Umbilical cord (tissue), 2 donors: ENCODE measurements around the gene SIGLEC11. TPM values are rescaled to one million over a fixed set of nuclear protein-coding genes. Genes with fewer than 3 reads are reported as not detected.
"Not testable (repeated sequence)": the region's sequence is repeated elsewhere in the genome, so short reads cannot be mapped to it uniquely, and the experiment has no call there.

ENCODE experiments used
- DNase-seq: peaks from one replicate; pipeline ENCODE4 v3.0.0-alpha.2; 2015; ENCODE audit warnings: low spot score
- total RNA-seq: library from RNA; depleted of rRNA; stranded (reverse); fragments of >200 nt; gene quantifications from one replicate; pipeline ENCODE4 v1.2.3, GENCODE V29; 2014; ENCODE audit warnings: low replicate concordance; ENCODE audit not compliant: insufficient read depth

The SIGLEC11 gene
- total RNA-seq, 1 donor from 2014 or later = 0.72 TPM

DNA sequence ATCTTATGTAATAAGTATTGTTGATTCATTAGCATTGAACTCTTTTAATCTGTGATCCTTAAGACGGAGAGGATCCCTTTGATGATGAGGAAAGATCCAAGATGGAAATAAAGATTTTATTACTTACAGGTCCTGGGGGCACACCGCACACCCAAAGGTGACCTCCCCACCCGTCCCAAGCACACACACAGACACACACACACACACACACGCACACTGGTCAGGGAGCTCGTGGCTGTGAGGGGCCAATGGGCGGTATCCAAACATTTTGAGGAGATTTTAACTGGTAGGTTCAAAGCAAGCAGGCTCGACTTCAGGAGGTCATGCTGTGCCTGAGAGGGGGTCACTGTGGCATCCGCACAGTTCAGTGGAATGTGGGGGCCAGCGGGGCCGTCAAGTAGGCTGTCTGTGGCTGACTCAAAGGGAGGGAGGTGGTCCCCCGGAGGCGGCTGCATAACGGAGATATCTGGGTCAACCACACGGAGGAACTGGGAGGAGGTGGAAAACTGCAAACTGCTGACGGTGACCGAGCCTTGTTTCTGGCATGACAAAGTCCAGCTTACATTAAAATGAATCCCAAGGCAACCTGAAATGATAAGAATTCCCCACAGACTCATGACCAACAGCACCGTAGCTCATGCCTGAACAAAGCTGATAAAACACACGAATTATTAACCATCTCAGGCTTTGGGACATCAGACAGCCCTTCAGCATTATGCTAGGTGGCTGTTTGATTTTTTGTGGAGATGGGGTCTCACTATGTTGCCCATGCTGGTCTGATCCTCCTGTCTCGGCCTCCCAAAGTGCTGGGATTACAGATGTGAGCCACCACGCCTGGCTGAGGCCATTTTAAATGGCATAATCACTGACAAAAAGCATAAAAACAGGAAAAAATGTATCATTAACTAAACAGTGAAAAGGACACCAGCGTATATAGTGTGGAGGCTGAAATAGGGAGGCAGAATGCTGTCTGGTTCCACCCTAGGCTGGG is 20.9 kb upstream of the SIGLEC11 start:
- no peak for DNase-seq

DNA sequence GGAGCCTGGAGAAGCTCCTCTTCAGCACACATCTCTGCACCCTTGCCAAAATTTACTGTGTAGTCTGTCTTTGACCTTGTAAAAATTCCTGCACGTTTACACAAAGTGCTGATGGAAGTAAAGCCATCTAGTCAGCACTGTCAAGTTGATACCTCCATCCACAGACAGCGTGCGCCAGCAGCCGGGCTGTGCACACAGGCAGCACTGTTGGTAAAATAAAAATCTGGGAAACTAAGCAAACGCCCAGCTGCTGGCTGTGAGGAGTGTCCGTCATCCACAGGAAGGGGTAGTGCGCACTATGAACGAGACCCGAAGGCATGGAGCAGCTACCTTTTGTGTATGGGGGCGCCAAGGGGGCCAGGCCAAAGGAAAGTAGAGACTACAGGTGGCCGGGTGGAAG is 17.4 kb upstream of the SIGLEC11 start:
- no peak for DNase-seq

GRCh38 chr19:49977881-49978280 is 16.9 kb upstream of the SIGLEC11 start:
- DNase-seq = no peak

DNA sequence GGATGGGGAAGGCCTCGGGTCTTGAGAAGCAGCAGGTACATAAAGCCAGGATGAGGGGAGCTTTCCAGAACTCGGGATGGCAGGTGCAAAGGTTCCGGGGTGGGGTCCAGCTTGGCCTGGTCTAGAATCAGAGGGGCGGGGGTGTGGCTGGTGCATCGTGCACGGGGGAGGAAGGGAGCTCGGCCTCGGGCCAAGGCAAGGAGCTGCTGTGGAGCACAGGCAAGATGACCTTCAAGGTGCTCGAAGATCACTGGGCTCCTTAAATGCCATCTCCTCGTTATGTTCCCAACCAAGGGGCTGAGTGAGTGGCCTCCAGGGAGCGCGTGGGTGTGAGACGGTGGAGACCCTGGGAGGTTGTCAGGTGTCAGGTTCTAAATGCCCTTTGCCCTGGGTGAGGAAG is 16.1 kb upstream of the SIGLEC11 start:
- DNase-seq = no peak

GRCh38 chr19:49976496-49976895 is 15.5 kb upstream of the SIGLEC11 start:
- no peak for DNase-seq

GRCh38 chr19:49975051-49975450 is 14.1 kb upstream of the SIGLEC11 start:
- DNase-seq = no peak

- DNase-seq = no peak
These were observed 13.0 kb upstream of the SIGLEC11 start for GRCh38 chr19:49973987-49974386.

DNA sequence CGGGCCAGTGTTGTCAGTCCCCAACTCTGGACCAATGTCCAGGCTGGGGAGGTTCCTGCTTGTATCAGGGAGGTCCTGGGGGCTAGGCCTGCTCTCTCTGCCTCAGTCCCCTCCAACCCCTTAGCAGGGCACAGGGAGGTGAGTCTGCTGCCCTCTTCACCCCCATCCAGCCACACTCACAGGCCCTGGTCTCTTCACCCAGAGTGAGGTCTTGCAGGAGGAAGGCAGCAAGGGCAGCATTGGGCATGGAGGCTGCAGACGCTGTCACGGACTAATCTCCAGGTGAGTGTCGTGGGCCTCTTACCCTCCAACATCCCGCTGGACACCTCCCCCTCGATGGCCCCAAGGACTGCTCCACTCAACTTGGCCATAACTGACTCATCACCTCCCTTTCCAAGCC is 11.9 kb upstream of the SIGLEC11 start:
- DNase-seq = no peak

- no peak for DNase-seq
These were observed 11.0 kb upstream of the SIGLEC11 start for GRCh38 chr19:49971991-49972411.

GRCh38 chr19:49969355-49969754 is 8.4 kb upstream of the SIGLEC11 start:
- not testable (repeated sequence) for DNase-seq

GRCh38 chr19:49968279-49968922 is 7.4 kb upstream of the SIGLEC11 start:
- DNase-seq = no peak

DNA sequence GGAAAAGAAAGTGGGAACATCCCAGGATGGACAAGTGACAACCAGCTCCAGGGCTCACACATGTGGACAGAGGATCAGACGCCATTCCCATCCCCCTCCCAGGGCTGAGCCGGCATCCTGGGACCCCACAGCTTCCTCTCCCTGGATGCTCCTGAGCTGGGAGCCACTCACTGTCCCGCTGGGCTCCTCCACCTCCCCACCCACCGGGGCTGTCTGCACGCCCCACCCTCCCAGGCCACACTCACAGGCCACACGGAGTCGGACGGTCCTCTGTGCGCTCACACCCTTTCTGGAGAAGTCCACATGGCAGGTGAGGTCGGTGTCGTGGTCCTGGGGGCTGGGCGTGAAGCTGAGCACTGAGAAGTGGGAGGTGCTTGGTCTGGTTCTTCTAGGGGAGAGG is 1.1 kb downstream of the SIGLEC11 start:
- DNase-seq = not testable (repeated sequence)

GRCh38 chr19:49958596-49958995 is 2.4 kb downstream of the SIGLEC11 start:
- not testable (repeated sequence) for DNase-seq

DNA sequence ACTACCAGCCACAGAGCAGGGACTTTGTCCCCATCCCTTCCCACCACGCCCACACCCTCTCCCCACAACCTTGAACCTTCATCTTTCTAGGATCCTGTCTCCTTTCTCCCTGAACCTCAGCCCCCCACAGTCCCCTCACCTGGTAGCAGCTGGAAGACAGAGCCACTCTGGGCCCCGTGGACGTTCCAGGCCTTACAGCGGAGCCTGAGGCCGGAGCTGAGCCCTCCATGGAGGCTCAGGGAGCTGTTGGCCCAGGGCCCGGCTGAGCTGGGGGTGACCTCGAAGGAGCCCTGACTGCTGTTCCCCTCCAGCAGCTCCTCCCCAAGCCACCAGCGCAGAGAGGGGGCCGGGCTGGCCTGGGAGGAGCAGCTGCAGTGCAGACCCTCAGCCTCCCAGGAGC is 2.8 kb downstream of the SIGLEC11 start:
- not testable (repeated sequence) for DNase-seq

DNA sequence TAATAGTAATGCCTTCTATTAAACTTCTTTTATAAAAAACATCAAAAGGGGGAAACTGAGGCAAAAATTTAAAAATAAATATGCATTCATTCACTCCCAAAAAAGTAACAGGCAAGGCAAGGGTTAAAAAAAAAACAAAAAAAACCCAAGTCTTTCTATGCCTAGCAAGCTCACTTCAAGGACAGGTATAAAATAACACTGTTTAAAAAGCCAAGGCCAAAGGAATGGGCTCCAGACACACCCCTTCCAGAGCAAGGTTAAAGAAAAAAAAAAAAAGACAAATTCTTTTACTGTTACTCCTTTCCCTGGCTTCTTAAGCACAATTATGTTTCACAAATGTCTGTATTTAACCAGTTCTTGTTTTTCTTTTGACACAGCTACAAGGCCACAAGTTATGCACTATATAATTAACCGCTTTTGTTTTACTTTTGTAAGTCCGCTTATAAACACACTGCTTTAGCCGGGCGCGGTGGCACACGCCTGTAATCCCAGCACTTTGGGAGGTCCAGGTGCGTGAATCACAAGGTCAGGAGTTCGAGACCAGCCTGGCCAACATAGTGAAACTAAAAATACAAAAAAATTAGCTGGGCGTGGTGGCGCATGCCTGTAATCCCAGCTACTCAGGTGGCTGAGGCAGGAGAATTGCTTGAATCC is 3.6 kb downstream of the SIGLEC11 start:
- DNase-seq = no peak

DNA sequence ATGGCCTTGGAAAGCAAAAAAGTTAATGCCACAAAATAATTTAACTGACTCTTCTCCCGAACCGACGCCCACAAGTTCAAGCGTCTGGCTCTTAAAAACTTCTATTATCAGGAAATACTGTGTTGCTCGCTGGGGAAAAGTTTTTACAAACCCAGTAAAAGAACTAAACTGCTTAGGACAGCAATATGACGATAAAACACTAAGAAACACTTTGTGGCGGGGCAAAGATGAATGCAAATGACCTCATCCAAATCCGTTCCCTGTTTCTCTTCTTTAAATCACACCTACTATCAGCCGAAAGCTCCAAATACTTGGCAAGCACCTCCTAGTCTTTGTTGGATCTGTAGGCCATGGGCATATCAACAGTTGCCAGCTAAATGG is 4.9 kb downstream of the SIGLEC11 start:
- no peak for DNase-seq

- no peak for DNase-seq
These were observed 6.0 kb downstream of the SIGLEC11 start for GRCh38 chr19:49954933-49955332.

DNA sequence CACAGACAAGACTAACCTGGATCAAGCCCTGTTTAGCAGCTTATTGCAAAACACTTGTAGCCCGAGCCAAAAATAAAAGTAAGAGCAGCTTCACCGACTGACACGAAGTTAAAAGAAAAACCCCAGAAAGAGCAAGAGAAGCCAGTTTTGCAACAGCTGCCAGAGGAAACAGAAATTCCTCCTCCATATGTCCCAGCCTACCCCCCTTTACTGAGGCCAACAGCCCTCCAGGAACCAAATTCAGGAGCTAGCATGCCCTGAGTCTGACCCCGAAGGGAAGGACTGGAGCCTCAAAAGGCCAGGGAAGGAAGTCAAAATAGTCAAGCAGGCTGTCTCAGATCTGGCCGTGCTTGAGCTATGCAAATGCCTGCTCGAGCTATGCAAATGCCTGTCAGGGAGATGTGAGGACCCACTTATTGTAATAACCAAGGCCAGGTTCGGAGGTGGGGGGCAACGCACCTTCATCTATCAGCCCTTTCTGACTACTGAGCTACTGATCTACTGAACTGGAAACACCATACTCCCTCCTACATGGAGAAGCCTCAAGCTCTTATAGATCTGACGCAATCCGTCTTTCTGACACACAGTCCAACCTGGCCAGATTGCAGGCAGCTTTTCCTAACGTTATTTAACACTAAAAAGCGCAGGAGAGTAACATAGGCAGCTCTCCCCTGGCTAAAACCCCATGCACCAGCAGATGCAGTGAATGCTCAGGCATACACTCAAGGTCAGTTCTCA is 6.7 kb downstream of the SIGLEC11 start:
- DNase-seq = peak; percentile 89

DNA sequence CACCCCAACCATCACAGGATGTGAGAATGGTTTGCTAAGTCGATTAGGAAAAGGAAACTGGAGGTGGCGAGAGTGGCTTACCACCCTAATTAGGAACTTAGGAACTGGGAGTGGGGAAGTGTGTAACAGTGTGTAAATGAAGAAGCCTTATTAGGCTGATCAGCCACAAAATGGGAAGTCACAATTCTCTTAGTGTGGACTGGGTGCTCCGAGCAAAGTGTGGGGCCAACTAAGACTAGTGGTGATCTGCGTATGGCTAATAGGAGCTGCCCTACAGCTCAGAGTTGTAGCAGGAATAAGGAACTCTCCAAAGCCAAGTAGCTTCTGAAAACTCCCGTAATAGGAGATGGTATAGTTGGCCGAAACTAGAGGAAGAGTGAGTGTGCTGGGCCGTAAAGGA is 7.6 kb downstream of the SIGLEC11 start:
- no peak for DNase-seq

- no peak for DNase-seq
These were observed 8.1 kb downstream of the SIGLEC11 start for GRCh38 chr19:49952906-49953305.

GRCh38 chr19:49952479-49952836 is 8.5 kb downstream of the SIGLEC11 start:
- no peak for DNase-seq
